B cell (primary cell): ENCODE data around the gene MED25.

Experiments
- EZH2 ChIP-seq: IDR thresholded peaks from 2 replicates; pipeline ENCODE4 v1.6.1; 2012; ENCODE audit warnings: borderline replicate concordance, low read depth, mild to moderate bottlenecking, moderate library complexity, low read length; ENCODE audit not compliant: insufficient read depth, poor library complexity, severe bottlenecking
- TF ChIP-seq, protein P1 (sequence below): fragments of 200-600 bp; IDR thresholded peaks from one replicate; pipeline ENCODE4 v1.8.0; 2022; ENCODE audit warnings: antibody characterized with exemption, mild to moderate bottlenecking

DNA sequence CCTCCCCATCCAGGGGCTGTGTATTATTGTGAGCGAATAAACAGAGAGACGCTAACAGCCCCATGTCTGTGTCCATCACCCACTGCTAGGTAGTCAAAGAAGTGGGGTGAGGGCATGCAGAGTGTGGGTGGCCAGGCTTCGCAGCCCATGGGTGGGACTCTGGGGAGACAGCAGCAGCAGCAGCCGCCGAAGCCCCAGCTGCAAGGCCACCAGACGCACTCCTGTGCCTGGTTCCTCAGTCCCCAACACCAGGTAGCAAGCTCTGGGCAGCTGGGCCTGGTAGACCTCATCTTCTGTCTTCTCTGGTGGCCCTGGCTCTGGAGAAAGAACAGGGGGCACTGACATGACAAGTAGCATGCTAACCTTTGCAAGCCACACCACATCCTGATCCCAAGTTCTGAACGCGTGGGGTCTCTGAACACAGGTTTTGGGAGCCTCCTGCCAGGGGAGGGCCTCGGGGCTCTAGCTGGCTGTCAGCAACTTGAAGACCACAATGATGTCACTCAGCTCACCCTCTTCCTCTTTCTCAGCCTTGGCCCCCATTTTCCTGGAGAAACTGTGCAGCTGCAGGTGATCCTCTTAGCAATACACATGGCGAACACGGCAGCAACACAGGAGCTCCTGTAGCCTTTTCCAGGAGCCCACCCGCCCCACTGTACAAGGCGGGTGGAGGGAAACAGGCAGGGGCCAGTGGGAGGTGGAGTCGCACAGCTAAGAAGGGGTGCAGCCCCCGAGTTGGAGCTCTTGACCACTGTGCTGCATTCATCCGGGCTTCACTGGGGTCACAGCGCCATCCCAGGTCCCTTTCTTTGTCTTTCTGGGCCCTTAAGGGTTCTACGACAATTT, 10.8 kb upstream of the MED25 start:
- TF ChIP-seq, protein P1, sequence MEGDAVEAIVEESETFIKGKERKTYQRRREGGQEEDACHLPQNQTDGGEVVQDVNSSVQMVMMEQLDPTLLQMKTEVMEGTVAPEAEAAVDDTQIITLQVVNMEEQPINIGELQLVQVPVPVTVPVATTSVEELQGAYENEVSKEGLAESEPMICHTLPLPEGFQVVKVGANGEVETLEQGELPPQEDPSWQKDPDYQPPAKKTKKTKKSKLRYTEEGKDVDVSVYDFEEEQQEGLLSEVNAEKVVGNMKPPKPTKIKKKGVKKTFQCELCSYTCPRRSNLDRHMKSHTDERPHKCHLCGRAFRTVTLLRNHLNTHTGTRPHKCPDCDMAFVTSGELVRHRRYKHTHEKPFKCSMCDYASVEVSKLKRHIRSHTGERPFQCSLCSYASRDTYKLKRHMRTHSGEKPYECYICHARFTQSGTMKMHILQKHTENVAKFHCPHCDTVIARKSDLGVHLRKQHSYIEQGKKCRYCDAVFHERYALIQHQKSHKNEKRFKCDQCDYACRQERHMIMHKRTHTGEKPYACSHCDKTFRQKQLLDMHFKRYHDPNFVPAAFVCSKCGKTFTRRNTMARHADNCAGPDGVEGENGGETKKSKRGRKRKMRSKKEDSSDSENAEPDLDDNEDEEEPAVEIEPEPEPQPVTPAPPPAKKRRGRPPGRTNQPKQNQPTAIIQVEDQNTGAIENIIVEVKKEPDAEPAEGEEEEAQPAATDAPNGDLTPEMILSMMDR: no peak
- TF ChIP-seq EZH2: no peak
